ENCODE results near the gene HERC2.

HERC2 gene

DNA sequence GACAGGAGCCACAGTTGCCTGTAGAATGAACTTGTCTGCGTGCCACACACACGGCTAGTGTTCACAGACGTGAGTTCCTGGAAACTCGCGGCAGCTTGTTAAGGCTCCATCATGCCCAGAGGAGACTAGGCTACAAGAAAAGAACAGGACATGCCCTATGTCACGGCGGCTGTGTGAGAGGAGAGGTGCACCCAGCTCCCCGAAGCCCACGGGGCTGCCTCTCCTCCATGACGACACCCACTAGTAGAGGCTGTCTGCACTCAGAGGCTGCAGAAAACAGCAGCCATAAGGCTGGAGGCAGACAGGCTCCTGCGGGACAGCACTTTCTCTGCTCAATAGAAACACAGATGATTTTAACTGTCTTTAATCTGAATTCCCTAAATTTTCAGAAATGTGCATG is 203.9 kb downstream of the HERC2 start:
- no peak for DNase-seq (ENCODE audit: low read depth)
- TF ChIP-seq CTCF (conservative IDR thresholded peaks at IDR 0.05; ENCODE audit: low read length) = no peak
- H3K4me3 ChIP-seq (ENCODE audit: low read length) = no peak overlapping the region

- DNase-seq (ENCODE audit: low read depth) = no peak
- no peak overlapping the region for H3K4me3 ChIP-seq (ENCODE audit: low read length)
- TF ChIP-seq CTCF (conservative IDR thresholded peaks at IDR 0.05; ENCODE audit: low read length) = no peak
Observed at GRCh38 chr15:28117432-28117990, 204.5 kb downstream of the HERC2 start.

DNA sequence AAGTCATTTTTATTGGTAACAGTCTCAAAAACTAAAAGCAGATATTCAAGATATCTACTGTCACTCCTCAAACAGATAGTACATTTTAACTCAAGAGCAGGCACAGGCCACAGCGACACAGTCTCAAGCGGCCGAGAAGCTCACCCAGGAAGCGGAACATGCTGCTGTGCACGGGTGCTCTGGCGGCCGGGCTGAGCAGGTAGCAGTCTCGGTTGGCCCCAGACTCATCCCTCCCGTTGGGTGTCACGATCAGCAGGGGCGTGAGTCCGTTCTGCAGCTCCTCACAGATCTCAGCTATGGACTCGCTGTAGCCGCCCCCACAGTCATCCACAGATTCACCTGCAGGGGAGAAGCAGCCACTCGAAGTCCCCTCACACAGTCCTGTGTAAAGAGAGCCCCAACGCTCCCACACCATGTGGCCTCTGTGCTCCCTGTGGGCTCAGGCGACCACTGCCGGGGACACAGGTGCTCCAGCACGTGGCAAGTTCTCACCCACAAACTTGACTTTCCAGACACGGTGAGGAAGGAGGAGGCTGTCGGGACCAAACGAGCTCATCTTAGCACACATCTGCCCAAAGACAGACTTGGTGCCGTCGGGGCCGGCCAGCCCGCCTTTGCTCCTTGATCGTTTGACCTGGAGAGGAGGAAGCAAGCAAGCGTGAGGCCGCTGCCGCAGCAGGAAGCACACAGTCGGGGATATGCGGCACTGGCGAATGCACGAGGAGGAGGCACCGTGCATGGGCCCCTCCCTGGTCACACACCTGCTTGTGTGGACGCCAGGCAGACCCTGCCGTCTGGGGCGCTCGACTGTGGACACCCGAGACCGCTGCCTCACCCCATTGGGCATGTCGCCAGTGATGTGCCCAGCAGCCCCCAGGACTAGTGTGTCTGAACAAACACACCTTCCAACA is 205.2 kb downstream of the HERC2 start:
- no peak overlapping the region for H3K4me3 ChIP-seq (ENCODE audit: low read length)
- TF ChIP-seq CTCF (conservative IDR thresholded peaks at IDR 0.05; ENCODE audit: low read length) = no peak
- no peak for DNase-seq (ENCODE audit: low read depth)

DNA sequence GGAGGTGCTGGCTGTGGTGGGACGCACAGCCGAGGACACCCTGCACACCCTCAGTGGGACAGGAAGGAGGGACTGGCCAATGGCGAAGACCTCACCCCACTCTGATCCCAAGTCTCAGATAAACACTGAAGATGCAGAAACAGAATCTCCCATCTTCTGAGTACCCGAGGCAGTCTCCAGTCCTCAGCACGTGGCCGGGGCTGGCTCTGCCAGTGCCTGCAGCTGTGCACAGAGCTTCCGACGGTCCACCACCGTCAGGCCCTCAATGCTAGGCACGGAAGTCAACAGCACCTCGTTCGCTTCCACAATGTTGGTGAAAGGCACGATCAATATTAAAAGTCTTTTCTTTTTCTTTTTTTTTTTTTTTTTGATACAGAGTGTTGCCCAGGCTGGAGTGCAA is 206.1 kb downstream of the HERC2 start:
- no peak overlapping the region for H3K4me3 ChIP-seq (ENCODE audit: low read length)
- TF ChIP-seq CTCF (conservative IDR thresholded peaks at IDR 0.05; ENCODE audit: low read length) = no peak
- no peak for DNase-seq (ENCODE audit: low read depth)

DNA sequence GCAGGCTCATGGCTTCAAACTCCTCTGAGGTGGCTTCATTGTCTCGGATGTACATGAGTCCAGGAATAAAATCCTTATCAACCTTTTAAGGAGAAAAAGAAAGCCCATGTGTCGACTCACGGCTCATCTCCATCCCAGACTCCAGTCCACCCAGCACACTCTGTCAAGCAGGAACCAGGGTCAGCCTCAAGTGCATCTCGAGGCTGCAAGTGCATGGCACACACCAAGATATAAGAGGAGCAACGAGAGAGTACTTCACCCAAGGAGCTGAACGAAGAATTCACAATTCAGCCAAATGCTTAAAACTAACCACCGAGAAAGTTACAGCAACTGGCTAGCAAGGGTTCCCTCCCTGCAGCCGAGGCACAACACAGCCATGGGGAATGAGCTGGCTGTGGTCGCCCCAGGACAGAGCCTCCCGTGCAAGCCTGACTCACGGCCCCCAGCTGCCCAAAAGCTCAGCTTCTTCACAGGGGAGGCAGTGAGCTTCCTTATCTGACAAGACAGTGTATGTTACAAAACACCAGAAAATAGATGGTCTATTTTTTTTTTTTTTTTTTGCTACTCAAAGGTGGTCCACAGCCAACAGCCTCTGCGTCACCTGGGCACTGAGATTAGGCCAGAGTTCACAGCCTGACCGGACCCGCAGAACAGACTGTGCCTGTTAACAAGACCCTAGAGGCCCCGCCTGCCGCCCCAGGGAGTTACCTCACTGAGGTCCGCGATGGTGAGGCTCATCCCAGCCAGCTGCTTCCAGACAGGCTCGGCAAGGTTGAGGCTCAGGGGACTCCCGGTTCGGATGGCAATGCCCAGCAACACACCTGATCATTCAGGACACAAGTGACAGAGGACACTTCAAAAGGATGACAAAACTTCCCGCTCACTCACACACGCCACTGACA is 207.0 kb downstream of the HERC2 start:
- H3K4me3 ChIP-seq (ENCODE audit: low read length) = no peak overlapping the region
- no peak for DNase-seq (ENCODE audit: low read depth)
- no peak for TF ChIP-seq CTCF (conservative IDR thresholded peaks at IDR 0.05; ENCODE audit: low read length)

DNA sequence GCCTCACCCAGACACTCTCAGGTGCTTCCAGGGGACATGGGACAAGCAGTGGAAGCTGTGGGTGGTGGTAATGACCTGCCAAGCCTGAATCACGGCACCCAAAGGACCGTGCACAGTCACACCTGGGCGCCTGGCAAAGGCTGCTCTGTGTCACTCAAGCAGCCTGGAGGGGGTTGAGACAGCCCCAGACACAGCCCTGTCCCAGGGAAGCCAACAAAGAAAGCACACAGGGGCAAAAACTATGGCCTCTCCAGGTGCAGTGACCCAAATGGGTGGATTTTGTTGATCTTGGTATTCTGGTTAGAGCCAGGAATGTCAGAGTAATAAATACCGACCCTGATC is 207.9 kb downstream of the HERC2 start:
- no peak for TF ChIP-seq CTCF (conservative IDR thresholded peaks at IDR 0.05; ENCODE audit: low read length)
- no peak overlapping the region for H3K4me3 ChIP-seq (ENCODE audit: low read length)
- DNase-seq (ENCODE audit: low read depth) = no peak

Measured in AG10803 (cell line).